ENCODE measurements around the gene COPS8.

DNA sequence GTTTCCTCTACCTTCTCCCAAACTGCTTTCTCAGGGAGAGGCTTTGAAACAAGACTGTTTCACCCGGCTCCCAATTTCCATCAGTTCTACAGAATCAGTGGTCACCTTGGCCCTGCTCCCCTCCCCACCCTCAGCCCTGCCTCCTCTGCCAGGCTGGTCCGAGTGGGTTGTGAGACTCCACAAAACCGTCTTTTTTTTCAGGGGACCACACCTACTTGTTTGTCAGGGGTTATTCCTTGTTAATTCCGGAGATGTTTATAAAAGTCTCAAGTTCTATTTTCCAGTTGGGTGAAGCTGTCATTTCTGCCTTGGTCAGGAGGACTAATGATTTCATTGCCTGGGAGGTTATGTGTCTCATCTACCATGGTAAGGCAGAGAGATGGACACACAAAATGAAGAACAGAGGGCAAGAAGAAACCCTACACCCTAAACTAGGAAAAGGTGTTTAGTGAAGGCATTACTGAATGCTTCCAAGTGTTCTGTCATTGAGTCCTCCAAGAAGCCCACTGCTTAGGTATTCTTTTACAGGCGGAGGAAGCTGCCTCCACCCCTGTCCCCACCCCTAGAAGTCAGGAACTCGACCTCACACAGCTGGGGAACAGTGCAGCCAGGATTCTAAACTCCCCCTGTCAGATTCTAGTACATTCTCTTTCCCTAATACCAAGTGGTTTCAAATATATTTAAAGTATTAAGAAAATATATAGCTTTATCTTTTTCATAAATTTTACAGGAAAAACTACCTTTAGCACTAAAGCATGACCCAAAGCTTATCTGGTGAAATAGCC is 46.3 kb downstream of the COPS8 start:
- TF ChIP-seq, protein P1, sequence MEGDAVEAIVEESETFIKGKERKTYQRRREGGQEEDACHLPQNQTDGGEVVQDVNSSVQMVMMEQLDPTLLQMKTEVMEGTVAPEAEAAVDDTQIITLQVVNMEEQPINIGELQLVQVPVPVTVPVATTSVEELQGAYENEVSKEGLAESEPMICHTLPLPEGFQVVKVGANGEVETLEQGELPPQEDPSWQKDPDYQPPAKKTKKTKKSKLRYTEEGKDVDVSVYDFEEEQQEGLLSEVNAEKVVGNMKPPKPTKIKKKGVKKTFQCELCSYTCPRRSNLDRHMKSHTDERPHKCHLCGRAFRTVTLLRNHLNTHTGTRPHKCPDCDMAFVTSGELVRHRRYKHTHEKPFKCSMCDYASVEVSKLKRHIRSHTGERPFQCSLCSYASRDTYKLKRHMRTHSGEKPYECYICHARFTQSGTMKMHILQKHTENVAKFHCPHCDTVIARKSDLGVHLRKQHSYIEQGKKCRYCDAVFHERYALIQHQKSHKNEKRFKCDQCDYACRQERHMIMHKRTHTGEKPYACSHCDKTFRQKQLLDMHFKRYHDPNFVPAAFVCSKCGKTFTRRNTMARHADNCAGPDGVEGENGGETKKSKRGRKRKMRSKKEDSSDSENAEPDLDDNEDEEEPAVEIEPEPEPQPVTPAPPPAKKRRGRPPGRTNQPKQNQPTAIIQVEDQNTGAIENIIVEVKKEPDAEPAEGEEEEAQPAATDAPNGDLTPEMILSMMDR (IDR thresholded peaks at IDR 0.05), result no peak
- TF ChIP-seq POLR2A (IDR thresholded peaks at IDR 0.05) (no peak), EP300 (IDR thresholded peaks at IDR 0.05) (no peak)

Measured in gastroesophageal sphincter (tissue), 3 donors.